Measurements from ENCODE around the gene TRPV4.

TRPV4 gene

GRCh38 chr12:109775172-109775881 is 57.9 kb downstream of the TRPV4 start:
- DNase-seq = peak; percentile 60

- DNase-seq = no peak
Observed at GRCh38 chr12:109773384-109774011, 59.7 kb downstream of the TRPV4 start.

GRCh38 chr12:109772622-109773321 is 60.4 kb downstream of the TRPV4 start:
- DNase-seq = no peak

DNA sequence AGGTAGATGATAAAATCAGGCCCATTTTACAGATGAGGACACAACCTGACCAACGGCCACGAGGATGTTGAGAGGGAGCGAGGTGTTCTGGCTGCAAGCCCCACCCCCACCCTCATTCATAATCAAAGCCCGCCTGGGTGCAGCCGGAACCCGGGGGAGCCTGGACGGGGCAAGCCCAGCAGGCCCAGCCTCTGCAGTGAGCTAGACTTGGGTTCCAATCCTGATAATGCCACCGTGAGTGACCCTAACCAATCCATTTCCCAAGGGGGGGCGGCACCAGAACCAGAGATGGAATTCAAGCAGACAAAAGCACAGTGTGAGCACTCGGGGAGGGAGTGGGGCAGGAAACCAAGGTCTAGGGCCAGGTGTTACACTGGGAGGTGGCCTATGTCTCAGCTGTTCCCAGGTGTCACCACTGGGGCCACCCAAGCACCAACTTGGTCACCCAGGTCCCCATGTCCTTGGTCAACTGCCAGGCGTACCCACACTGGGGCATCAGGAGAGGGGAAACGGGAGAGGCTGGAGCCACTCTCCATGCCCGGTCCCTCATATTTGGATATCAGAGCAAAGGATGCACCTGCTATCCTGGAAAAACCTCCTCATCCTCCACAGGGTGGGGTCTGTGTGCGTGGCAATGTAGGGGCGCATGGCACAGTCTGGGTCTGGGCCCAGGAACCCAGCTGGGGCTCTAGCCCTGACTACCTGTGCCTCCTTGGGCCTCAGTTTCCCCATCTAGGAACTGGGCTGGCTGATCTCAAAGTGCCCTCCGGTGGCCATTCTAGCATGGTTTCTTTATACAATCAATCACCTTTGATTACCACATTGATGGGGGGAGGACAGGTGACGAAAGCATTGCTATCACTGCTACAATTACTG is 61.2 kb downstream of the TRPV4 start:
- no peak for DNase-seq

DNA sequence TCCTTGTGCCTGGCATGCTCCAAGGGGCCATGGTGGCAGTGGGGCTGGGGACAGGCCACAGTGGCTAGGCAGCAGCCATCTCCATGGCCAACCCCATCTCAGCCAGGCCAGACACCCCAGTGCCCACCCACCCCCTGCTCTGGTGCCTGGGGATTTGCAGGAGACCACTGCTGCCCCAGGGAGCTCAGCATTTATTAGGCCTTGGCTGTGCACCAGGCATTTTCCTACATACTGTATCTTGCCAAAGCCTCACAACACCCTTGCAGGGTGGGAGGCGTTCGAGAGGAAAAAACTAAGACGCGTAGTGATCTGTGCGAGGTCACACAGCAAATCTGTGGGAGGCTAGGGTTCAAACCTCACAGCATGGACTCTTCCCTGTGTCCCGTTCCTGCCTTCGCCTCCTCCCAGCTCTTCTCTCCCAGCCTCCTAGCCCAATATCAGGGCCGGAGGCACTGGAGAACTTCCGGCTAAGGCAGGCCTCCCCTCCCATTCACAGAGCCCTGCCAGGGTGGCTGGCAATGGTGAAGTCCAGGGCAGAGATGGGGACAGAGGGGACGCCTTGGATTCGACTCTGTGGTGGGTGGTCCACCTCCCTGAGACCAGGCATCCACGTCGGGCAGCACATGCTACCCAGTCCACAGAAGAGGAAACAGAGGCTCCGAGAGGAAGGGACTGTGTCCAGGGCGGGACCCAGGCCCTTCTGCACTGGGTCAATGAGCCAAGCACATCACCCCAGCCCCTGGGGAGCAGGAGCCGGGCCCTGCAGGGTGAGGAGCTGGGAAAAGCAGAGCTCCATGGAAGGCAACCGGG is 62.1 kb downstream of the TRPV4 start:
- DNase-seq = no peak

DNA sequence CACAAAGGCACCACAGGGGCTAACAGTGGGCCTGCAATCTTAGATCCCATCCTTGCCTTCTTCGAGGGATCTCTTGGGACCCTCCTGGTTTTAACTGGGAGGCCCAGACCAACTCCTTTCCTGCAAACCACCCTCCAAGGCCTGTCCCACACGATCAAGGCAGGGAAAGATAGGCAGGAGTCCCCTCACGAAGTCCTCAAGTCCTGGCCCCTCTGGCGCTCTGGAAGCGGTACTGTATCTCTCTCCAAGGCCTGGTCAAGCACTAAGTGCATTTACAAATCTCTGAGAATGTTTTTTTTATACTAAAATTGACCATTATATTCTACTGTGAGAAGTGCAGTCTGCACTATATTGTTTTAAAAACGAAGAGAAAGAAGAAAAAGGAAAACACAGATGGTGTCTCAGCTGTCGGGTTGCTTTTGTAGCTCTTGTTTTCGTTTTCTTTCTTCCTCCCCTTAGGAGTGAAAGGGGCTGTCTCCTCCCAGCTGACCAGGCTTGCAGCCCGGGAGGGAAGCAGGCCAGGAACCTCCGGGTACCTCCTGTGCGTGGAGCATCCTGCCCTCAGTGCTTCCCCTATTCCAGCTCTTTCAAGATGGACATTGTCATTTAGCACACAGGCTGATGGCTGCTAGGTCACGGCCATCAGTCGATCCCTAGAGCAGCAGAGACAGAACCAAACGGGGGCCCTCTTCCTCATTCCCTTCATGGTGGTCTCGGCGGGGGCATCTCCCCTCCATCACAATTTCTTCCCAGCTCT is 62.9 kb downstream of the TRPV4 start:
- DNase-seq = no peak

- no peak for DNase-seq
Observed at GRCh38 chr12:109768901-109769670, 64.1 kb downstream of the TRPV4 start.

GRCh38 chr12:109767991-109768900 is 65.0 kb downstream of the TRPV4 start:
- no peak for DNase-seq

- no peak for DNase-seq
Observed at GRCh38 chr12:109767456-109767855, 65.7 kb downstream of the TRPV4 start.

DNA sequence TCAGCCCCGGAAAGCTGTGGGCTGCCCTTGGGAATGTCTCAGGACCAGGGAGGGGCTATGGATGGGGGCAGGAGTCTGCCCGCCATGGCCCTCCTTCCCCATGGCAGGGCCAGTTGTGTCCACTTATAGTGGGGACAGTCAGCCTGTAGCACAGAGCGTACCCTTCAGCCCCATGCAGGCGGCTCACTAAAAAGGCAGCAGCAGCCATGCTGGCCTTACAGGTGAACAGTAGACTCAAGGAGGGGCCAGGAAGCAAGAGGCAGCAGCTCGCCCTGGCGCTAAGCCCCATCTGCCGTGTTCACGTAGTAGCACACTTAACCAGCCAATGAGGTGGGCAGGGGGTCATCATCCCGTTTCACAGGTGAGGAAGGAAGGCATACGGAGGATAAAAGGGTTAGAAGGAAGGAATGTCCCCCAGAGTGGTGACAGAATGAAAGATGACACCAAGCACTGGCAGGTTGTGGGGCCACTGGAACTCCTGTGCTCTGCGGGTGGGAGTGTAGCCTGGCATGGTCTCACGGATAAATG is 66.9 kb downstream of the TRPV4 start:
- no peak for DNase-seq

GRCh38 chr12:109765446-109765810 is 67.8 kb downstream of the TRPV4 start:
- no peak for DNase-seq

DNA sequence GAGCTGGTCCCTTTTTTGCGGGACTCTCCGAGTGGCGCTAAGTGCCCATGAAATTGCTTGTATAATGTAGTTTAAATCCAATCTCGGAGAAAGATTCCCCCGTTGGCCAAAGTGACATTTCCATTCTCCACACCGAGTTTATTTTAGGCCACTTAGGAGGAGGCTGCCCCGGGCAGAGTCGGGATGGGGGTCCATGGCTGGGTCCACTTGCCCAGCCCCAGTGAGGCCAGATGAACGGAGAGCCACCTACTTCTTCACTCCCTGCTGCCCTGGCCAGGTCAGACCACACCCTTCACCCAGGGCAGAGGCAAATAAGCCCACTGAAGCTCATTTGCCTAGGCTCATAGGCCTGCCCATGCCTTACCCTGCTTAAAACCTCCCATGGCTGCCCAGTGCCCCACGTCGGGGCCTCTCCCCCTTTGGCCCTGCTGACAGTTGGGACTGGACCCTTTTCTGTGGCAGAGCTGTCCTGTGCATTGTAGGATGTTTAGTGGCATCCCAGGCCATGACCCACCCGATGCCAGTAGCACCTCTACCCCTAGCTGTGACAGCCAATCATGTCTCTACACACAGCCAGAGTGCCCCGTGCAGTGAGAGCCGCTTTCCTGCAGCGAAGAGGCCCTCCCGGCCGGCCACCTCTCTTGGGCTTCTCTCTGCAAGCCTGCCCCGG is 68.3 kb downstream of the TRPV4 start:
- no peak for DNase-seq

- no peak for DNase-seq
Observed at GRCh38 chr12:109764123-109764522, 69.1 kb downstream of the TRPV4 start.

DNA sequence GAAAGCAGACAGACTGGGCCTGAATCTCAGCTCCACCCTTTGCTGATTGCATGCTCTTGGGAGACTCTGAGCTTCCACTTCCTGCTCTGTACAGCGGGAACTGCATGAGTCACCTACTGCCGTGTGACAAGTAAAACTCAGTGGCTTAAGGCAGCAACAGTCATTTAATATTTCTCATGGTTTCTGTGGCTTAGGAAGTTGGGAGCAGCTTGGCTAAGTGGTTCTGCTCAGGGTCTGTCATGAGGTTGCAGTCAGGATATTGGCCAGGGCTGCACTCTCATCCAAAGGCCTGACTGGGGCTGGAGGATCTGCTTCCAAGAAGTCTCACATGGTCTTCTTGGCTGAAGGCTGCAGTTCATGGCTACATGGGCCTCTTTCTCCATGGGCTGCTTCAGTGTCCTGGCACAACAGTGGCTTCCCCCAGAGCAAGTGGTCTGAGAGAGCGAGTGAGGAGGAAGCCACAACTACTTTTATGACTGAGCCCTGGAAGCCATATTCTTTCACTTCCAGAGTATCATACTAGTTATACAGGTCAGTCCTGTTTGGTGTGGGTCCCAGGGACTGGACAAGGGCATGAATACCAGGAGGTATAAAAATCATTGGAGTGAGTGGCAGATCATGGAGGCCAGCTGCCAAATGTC is 69.9 kb downstream of the TRPV4 start:
- no peak for DNase-seq

GRCh38 chr12:109762673-109763191 is 70.5 kb downstream of the TRPV4 start:
- no peak for DNase-seq

DNA sequence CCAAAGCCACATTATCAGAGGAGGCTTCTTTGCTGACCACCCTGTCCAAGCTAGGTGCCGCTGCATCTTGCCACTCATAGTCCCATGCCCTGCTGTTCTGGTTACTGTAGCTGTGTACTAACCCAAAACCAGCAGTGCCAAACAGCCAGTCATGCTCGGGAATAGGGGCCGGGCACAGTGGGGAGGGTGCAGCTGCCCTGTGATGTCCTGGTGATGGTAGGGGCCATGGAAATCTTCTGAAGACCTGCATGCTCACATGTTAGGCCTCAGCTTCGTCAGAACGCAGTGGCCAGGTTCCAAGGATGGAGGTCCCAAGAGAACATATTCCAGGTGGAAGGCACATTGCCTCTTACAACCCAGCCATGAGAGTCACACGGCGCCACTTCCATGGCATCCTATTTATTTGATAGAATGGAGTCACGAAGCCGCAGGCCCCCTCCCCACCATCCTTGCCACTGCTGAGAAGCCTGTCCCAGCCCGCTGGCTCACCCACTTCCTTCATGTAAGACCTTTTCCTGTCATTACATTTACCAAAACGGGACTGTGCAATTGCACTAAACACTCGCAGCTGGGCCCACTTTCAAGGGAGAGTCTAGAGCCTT is 71.0 kb downstream of the TRPV4 start:
- DNase-seq = no peak

Data from effector CD4-positive, alpha-beta T cell (primary cell).